Testis (tissue), 2 donors: ENCODE measurements around the gene ADAMTS1.

Experiments
- POLR2A ChIP-seq: fragments of 450-650 bp; IDR thresholded peaks from one replicate; pipeline ENCODE4 v1.6.1; 2017; ENCODE audit warnings: antibody characterized with exemption, mild to moderate bottlenecking, moderate library complexity
- TF ChIP-seq, protein P1 (sequence below), 3 experiments: fragments of 450-650 bp in 2 of 3; fragments of 200-600 bp in 1 of 3; sonication (generic) in 1 of 3; IDR thresholded peaks; one replicate each; pipeline ENCODE4 v1.5.1; 2016 to 2019; ENCODE audit warnings: antibody characterized with exemption in 3 of 3, mild to moderate bottlenecking in 2 of 3, moderate library complexity in 1 of 3

GRCh38 chr21:26892151-26892550 is 46.9 kb upstream of the ADAMTS1 start:
- TF ChIP-seq, protein P1, sequence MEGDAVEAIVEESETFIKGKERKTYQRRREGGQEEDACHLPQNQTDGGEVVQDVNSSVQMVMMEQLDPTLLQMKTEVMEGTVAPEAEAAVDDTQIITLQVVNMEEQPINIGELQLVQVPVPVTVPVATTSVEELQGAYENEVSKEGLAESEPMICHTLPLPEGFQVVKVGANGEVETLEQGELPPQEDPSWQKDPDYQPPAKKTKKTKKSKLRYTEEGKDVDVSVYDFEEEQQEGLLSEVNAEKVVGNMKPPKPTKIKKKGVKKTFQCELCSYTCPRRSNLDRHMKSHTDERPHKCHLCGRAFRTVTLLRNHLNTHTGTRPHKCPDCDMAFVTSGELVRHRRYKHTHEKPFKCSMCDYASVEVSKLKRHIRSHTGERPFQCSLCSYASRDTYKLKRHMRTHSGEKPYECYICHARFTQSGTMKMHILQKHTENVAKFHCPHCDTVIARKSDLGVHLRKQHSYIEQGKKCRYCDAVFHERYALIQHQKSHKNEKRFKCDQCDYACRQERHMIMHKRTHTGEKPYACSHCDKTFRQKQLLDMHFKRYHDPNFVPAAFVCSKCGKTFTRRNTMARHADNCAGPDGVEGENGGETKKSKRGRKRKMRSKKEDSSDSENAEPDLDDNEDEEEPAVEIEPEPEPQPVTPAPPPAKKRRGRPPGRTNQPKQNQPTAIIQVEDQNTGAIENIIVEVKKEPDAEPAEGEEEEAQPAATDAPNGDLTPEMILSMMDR (IDR thresholded peaks at IDR 0.05), result no peak
- no peak for TF ChIP-seq POLR2A
